GM21619 (cell line): ENCODE measurements around the gene PPP1R1B.
"Not testable (repeated sequence)": the region's sequence is repeated elsewhere in the genome, so short reads cannot be mapped to it uniquely, and the experiment has no call there.

Experiments
- ATAC-seq: cut with Tn5 transposase; IDR thresholded peaks from one replicate; pipeline ENCODE4 v1.9.1; 2021; ENCODE audit not compliant: unreplicated experiment

The PPP1R1B gene

DNA sequence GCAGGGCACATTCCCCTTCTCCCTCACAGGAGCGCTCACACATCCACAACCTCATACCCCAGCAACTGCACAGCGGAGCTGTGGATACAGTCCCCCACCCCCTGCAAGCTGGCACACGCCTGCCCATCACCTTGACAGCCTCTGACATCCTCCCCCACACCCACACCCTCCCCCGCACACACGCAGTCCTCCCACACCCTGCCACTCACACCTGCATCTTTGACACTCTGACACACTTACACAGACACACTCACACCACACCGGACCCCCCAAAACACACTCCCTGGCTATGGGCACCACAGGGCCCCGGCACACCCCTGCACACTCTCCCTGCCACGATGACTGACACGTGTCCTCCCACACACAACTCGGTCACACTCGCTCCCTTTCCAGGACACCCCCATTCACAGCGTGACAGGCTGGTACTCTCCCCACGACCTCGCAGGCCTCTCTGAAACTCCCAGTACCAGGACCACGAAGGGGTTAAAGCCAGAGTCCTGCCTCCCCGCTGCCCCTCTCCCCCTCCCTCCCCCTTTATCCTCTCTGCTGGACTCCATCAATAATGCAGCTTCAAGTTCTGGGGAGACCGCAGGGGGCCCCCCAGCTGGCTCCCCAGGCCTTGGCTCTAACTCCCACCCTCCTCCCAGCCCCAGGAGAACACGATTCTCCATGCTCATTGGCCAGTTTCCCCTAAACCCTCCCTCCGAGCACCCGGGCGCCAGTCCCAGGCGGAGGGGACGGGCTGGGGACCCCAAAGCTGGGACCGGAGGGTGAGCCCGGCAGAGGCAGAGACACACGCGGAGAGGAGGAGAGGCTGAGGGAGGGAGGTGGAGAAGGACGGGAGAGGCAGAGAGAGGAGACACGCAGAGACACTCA is at the start of gene PPP1R1B:
PPP1R1B (plus strand) TSS at position 782 of the 876 bp plus-strand sequence. CDS start 441 bp downstream, outside the sequence.
- ATAC-seq: no peak

DNA sequence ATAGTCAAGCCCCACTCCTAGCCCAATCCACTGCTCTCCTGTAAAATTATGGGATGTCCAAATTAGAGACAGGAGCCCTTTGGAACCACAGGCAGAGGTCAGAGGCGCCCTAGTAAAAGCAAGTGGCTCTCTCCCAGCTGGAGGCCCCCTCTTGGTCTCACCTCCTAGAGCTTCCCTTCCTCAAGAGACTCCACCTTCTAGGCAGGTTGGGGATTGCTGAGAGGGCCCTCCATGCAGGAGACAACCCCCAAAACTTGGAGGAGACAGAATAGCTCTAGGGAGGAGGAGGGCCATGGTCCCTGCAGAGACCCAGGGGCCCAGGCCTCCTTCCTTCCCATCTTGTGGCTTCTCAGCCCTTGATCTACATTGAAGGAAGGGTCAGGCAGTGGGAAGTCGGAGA is 48.5 kb upstream of the PPP1R1B start:
- ATAC-seq: no peak

DNA sequence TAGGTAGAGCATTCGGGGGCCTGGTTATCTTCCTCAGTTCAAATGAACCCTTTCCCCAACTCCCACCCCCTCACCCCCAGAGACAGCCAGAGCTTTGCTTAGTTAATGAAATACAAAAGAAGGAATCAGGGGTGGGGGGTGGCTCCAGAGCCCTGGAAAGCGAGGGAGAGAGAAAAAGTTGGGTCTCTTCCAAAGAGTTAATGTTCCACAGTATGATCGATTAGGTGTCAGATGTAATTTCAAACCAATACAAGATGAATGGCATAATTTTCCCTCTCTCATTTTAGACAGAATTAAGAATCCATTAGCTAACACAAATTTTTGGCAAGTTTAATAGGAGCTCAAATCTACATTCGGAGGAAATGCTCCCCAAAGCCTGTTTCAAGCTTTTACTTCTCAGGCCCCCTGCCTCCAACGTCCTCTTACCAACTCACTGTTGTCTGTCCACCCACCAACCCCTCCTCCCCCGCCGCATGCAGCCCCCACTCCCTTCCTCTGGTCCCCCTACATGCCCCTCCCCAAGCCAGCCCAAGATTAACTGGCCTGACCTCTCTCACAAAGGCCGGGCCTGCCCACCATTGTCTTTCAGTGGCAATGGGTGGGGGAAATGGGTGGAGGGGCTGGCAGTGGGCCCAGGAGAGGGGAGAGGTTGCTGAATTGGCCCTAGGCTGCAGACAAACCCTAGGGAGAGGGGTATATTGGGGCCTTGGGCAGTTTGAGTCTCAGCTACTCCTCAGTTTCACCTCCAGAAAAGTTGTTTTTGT is 47.3 kb upstream of the PPP1R1B start:
- no peak for ATAC-seq

DNA sequence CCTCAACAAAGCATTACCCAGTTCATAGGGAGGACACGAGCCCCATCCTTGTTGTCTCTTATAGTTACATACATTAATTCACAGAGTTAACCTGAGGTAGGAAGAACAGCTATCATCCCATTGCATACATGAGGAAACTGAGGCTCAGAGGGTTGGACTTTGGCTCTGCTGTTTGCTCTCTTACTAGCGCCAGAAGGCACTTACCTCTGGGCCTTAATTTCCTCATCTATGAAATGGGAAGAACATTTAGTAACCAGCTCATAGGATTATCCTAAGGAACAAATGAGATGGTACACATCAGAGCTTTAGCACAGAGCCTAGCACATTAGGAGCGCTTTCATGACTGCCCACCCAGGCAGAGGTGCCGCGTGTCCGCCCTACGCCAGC is 46.7 kb upstream of the PPP1R1B start:
- ATAC-seq: no peak

DNA sequence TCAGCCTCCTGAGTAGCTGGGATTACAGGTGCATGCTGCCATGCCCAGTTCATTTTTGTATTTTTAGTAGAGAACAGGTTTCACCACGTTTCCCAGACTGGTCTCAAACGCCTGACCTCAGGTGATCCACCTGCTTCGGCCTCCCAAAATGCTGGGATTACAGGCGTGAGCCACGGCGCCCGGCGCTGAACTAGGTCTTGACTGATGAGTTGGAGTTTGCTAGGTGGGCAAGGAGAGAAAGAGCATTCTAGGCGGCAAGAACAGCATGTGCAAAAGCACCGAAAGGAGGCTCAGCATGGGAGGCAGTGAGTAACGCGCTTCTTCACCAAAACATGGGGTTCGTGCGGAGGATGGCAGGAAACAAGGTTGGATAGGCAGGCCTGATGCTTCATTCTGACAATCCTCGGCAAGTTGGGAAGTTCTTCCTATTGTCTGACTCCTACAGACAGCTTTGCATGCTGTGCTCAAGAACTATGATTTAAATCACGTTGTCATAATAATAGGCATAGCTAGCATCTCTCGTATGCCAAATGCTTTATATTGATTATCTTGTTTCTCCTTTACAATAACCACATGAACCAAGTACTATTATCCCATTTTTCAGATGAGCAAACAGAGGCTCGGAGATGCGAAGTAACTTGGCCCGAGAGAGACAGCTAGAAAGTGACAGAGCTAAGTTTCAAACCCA is 45.5 kb upstream of the PPP1R1B start:
- no peak for ATAC-seq

DNA sequence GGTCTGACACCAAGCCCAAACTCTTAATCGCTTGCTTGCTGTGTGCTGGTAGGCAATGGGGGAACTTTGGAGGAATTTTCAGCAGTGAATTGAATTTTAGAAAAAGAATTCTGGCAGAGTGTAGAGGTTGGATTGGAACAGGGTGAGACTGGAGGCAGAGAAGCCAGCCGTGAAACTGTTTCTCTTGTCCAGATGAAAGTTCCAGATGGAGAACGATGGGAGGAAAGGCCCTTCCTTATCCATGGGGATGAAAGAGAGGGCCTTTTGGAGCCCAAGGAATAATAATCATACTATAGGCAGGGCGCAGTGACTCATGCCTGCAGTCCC is 45.0 kb upstream of the PPP1R1B start:
- no peak for ATAC-seq

DNA sequence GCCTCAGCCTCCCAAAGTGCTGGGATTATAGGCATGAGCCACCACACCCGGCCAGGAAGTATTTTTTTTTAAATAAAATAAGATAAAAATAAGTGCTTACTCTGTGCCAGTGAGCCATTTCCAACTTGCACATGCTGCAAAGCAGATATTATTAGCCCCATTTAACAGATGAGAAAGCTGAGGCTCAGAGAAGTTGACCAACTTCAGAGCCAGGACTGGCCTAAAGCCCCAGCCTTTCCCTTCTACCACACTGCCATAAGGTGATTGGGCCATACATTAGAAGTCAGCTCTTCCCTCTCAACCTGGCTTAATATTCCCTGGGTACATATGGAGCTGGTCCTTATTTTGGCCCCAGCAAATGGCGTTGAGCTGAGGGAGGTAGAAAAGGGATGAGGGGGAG is 44.1 kb upstream of the PPP1R1B start:
- ATAC-seq: no peak

DNA sequence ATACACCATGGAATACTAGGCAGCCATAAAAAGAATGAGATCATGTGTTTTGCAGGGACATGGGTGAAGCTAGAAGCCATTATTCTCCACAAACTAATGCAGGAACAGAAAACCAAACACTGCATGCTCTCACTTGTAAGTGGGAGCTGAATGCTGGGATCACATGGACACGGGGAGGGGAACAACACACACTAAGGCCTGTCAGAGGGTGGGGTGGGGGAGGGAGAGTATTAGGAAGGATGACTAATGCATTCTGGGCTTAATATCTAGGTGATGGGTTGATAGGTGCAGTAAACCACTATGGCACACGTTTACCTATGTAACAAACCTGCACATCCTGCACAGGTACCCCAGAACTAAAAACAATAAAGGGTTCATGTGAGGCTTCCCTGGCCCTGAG is 36.6 kb upstream of the PPP1R1B start:
- not testable (repeated sequence) for ATAC-seq

DNA sequence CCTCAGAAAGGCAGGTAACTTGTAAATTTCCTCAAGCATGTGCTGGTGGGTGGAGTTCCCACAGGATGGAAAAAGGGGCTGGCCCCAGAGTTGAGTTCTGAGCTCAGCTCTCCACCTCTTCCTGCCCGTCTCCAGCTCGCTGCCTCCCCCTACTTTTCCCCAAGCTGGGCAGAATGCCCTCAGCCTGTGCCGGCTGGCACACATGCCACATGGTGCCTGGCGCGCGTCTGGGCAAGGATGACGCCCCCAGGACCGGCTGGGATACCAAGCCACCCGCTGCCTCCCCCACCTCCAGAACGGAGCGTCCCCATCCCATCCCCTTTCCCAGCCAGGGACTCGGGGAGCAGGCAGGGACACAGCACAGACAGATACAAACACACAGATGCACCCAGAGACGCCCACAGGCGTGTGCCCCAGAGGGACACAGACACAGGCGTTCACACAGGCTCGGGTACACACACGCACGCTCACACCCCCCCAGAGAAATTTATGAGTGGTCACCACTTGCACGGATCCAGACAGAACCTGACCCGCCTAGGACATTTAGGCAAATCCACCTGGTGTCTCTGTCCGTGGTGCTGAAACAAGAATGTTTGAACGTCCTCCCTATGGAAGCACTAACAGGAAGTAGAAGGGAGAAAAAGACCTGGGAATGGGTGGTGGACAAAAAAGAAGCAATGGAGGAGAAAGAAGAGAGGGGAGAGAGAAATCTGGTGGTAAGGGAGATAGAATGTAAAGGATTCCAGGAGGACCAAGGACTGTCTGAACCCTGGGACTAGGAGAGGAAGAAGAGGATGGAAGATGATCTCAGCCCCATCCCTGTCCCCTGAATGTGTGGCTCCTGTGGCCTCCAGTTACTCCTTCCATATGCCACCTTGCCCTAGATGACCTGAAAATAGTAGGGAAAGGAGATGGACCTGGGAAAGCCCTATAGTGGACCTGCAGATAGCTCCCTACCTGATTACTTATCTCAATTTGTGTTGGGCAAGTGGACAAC is 34.5 kb upstream of the PPP1R1B start:
- ATAC-seq: no peak

DNA sequence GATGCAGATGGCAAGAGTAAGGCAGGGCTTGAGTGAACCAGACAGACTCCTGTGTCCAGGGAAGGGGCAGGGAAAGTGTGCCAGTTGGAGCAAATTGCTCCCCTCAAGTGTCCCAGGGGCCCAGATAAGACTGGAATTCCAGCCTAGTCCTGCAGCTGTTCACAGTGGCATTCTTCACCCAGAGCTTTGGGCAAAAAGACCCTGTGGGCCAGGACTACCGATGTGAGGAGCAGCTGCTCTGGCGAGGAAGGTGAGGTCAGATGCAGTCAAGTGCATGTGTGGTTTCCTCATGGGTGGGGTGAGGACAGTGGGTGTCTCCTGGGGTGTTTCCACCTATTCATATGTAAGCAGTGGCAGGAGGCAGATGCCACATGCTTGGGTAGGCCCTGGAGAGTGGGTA is 33.4 kb upstream of the PPP1R1B start:
- ATAC-seq: no peak

DNA sequence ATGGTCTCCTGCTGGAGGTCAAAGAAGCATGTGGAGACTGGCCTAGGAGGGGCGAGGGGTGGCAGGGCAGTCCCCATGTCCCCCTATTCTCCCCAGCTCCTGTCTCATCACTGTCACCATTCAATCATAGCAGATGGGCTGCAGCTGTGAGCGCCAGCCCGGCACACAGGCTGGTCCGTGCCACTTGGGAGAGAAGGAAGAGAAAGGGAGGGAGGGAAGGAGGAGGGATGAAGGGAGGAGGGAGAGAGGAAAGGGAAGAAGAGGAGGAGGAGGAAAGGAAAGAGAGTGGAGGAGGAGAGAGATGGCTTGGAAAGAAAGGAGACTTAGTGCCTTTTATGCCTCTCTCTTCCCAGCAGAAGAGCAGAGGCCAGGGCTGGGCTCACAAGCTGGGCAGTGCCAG is 31.5 kb upstream of the PPP1R1B start:
- ATAC-seq: no peak

DNA sequence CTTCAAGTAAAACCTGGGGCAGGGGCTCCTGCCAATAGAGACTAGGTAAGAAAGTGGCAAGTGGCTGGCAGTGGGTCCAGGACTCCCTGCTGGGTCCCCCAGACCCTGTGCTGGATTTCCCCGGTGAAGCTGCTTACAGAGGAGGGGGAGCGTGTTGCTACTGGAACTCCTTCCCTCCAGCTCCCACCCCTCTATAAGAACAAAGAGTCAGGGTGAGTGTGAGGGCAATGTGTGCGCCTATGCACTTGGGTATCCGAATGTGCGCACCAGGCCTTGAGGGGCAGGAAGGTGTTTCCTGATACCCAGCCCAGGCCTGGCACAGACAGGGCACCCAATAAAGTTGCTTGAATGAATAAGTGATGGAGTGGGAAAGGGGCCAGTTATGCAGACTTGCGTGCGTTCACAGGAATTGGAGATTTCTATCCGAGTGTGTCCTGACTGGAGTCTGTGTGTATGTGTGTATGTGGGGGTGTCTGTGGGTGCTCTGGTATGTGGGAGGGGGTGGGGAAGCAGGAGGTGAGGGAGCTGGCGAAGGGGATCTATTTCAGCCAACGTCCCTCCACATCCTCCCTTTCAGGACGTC is 30.7 kb upstream of the PPP1R1B start:
- ATAC-seq: no peak

DNA sequence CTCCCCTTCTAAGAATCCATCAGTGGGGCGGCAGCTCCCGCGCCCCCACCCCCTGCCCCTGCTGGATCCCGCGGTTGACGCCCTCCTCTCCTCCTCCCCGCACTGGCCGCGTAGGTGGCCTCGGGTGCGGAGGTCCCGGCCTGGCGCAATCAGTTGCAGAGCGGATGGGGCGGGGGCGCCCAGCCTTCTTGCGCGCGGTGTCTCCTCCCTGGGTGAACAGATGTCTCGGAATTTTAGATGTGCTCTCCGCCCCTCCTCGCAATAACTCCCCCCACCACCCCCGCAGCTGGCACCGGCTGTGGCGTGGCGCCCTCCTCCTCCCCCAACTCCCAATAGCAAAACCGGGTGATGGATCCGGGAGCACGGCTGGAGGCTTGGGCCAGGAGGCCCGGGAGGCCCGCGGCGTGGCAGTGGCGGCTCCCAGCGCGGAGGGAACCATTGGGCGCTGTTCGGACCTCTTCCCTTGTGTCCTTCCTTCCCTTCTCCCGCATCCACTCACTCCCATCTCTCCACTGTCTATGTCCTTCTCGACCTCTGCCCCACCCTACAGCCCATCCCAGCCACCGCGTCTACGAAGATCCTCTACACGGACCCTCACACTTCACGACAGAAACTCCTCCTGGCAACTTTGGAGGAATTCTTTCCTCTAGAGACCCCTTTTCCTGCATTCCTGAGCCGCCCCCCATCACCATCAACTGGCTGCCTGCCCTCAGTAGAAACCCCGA is 30.0 kb upstream of the PPP1R1B start:
- no peak for ATAC-seq

DNA sequence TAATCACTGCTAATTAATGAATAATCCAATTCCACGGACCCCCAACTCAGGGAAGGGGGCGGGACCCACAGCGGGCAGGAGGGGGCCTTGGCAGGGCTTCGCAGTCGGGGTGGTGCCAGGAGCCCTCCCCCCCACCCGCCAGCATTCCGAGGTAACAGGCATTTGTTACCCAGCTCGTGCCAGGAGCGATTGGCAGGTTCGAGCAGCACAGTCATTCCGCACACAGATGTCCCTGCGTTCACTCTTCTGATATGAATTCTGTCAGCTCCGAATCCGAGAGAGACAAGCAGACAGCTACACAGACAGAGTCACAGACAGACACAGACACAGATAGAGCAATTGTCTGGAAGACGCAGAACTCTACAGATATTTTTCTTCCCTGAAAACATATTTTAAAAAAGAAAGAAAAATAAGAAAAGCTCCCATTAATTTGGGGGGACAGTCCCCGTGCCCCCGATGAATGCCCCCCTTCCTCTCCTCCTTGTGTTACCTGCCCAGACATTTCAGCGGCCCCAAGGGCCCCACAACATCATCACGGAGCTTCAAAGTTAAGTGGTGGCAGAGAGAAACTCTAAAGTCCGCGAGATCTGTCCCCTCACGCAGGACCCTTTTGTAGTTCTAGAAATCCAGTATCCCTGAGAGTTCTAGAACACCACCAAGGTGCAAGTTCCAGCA is 29.2 kb upstream of the PPP1R1B start:
- ATAC-seq: no peak

DNA sequence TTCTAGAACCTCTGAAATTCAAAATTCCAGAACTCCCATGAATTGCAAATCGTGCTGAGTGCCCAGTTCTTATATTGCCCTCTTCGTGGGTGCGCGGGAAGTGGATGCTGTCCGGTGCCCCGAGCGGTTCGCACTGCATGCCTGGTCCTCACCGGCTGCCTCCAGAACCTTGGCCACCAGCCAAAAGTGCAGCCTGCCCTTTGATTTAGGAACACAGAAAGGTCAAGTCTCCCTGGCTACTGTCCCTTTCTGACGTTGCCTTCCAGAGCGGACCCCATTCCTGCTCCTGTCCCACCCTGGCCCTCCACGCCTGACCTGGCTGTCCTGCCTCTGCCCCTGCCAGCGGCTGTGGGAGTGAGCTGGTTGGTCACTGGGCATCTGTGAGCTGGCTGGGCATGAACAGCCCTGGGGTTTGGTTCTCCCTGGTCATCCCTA is 28.7 kb upstream of the PPP1R1B start:
- ATAC-seq: no peak

DNA sequence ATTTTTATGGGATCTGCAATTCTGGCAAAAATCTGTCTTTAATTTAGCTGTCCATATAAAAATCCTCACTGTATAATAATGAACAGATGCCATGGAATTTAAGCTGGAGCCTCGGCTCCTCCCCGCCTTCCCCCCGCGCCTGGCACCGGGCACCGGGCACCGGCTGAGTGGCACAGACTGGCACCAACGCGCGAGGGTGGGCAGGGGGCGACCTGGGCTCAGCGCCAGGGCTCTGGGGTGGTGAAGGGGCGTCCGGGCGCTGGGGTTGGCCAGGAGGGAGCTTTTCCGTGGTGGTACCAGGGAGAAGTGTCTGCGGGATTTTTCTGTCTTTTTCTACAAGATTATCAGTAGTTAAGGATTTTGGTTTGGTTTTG is 28.1 kb upstream of the PPP1R1B start:
- no peak for ATAC-seq

DNA sequence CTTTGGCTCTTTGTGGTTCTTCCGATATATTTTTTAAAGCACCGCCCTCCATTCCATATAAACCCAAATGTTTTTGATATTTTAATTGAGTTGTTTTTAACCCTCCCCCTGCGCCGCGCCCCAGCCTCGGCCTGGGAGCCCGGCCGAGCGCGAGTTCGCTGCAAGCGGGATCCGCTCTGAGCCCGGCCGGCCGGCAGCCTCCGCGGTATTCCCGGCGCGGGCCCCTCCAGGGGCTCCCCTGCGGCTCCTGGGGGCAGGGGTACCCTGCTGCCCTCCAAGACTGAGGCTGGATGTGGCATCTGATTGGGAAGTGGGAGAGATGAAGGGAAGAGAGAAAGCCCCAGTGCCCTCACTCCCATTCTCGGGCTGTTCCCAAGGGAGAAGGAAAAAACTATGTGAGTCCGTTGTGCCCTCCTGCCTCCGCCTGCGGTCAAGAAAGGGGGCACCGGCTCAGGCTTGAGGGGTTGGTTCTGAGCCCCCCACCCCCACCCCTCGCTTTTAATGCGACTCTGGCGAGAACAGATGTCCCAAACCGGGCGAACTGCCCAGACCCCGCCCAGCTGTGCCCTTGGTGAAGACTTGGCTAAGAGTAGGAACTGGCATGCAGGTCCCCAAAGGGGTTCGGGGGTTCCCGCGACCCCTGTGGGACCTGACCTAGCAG is 27.6 kb upstream of the PPP1R1B start:
- ATAC-seq: no peak

DNA sequence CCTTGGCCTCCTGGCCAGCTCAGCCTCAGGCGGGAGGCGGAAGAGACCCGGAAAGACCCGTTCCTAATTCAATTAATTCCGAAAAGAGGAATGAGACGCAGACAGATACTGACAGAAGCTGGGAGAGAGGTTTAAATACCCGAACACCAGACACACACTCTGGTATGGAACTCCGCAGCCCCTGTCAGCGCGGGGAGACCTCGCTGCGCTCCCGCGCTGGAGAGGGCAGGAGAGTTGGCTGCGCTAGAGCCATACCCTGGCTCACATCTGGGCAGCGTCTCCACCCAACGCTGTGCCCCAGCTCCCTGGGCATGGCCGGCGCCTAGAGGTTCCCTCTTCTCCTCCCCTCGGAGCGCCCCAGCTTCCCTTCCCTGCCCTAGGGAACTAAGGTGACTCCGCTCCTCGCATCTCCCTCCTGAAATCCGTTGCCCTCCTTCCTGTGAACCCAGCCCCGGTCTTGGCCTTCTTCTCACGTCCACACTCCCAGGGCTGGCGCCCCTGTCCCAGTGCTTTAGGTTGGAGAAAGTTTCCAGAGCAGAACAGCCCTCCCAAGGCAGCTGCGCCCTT is 27.0 kb upstream of the PPP1R1B start:
- ATAC-seq: no peak
